NCI-H1694 treated with DMSO at 0.1 percent for 48 hours (cell line): ENCODE data around the gene CADPS.
A peak's percentile ranks its signal among the peaks of the same experiment; 100 is the strongest.
"Not testable (repeated sequence)": the region's sequence is repeated elsewhere in the genome, so short reads cannot be mapped to it uniquely, and the experiment has no call there.

Source experiments
- DNase-seq: peaks from one replicate; lab custom pipeline; 2025; lab: John Stamatoyannopoulos, UW

The CADPS gene

GRCh38 chr3:62592408-62592807, 282.8 kb downstream of the CADPS start:
- no peak for DNase-seq

GRCh38 chr3:62589078-62589477, 286.1 kb downstream of the CADPS start:
- DNase-seq, result no peak

- DNase-seq, result no peak
Measured at GRCh38 chr3:62587579-62588031, 287.6 kb downstream of the CADPS start.

- no peak for DNase-seq
Measured at GRCh38 chr3:62587169-62587568, 288.0 kb downstream of the CADPS start.

GRCh38 chr3:62586356-62586755, 288.9 kb downstream of the CADPS start:
- no peak for DNase-seq

- no peak for DNase-seq
Measured at GRCh38 chr3:62585861-62586260, 289.4 kb downstream of the CADPS start.

GRCh38 chr3:62584636-62585035, 290.6 kb downstream of the CADPS start:
- no peak for DNase-seq

- DNase-seq, result no peak
Measured at GRCh38 chr3:62582495-62583172, 292.6 kb downstream of the CADPS start.

- DNase-seq, result not testable (repeated sequence)
Measured at GRCh38 chr3:62580485-62580884, 294.7 kb downstream of the CADPS start.

GRCh38 chr3:62577153-62577552, 298.1 kb downstream of the CADPS start:
- no peak for DNase-seq

GRCh38 chr3:62574266-62574898, 300.8 kb downstream of the CADPS start:
- no peak for DNase-seq

- DNase-seq, result no peak
Measured at GRCh38 chr3:62571916-62572315, 303.3 kb downstream of the CADPS start.

- no peak for DNase-seq
Measured at GRCh38 chr3:62570888-62571287, 304.3 kb downstream of the CADPS start.

GRCh38 chr3:62569609-62570008, 305.6 kb downstream of the CADPS start:
- DNase-seq, result no peak

- no peak for DNase-seq
Measured at GRCh38 chr3:62567097-62568021, 307.9 kb downstream of the CADPS start.

GRCh38 chr3:62566022-62566557, 309.1 kb downstream of the CADPS start:
- no peak for DNase-seq

GRCh38 chr3:62562596-62562995, 312.6 kb downstream of the CADPS start:
- DNase-seq, result no peak

GRCh38 chr3:62562017-62562416, 313.2 kb downstream of the CADPS start:
- DNase-seq, result no peak

- peak; percentile 20 for DNase-seq
Measured at GRCh38 chr3:62559831-62560445, 315.3 kb downstream of the CADPS start.

GRCh38 chr3:62558549-62559112, 316.6 kb downstream of the CADPS start:
- peak; percentile 15 for DNase-seq

- DNase-seq, result no peak
Measured at GRCh38 chr3:62557983-62558382, 317.2 kb downstream of the CADPS start.

- no peak for DNase-seq
Measured at GRCh38 chr3:62557450-62557849, 317.8 kb downstream of the CADPS start.
